Common myeloid progenitor, CD34-positive (primary cell): ENCODE measurements around the gene XBP1.

Experiments
- CTCF ChIA-PET: fragments of 350-600 bp; sonication (Branson Sonifier 250); formaldehyde crosslinking; loops from one replicate; lab custom pipeline; 2021; ENCODE audit warnings: antibody characterized with exemption; lab: Charles Lee
- POLR2A ChIA-PET: fragments of 350-600 bp; sonication (Branson Sonifier 250); formaldehyde crosslinking; loops from one replicate; lab custom pipeline; 2021; ENCODE audit warnings: antibody characterized with exemption; lab: Charles Lee
- DNase-seq, 3 donors: peaks; one replicate each; pipeline versions ENCODE4 v3.0.0 to v3.0.0-alpha.2; 2013
- H3K27ac ChIP-seq, 2 experiments: 1 replicate in 1 of 2; 2 replicates in 1 of 2; pipeline ENCODE4 v1.7.0; 2013; ENCODE audit warnings: inconsistent platforms in 2 of 2, low read length in 2 of 2, mild to moderate bottlenecking in 2 of 2, low read depth in 1 of 2, moderate library complexity in 1 of 2; ENCODE audit not compliant: severe bottlenecking in 2 of 2, insufficient read depth in 1 of 2, poor library complexity in 1 of 2
- H3K27me3 ChIP-seq, 5 experiments: replicated peaks in 2 of 5; 1 replicate in 3 of 5; 2 replicates in 2 of 5; pipeline versions ENCODE4 v1.6.1 to v1.7.0; 2013; ENCODE audit warnings: low read length in 4 of 5, mild to moderate bottlenecking in 2 of 5, moderate library complexity in 2 of 5, inconsistent platforms in 1 of 5; ENCODE audit not compliant: insufficient read depth in 5 of 5, control insufficient read depth in 4 of 5
- H3K36me3 ChIP-seq, 4 experiments: 1 replicate in 2 of 4; 2 replicates in 2 of 4; pipeline versions ENCODE4 v1.6.1 to v1.7.0; 2013; ENCODE audit warnings: low read length in 3 of 4, control low read depth in 1 of 4, mild to moderate bottlenecking in 1 of 4; ENCODE audit not compliant: control insufficient read depth in 4 of 4, insufficient read depth in 4 of 4
- H3K4me1 ChIP-seq, 4 experiments: 1 replicate in 3 of 4; 2 replicates in 1 of 4; pipeline versions ENCODE4 v1.6.1 to v1.7.1; 2013; ENCODE audit warnings: low read length in 3 of 4, mild to moderate bottlenecking in 3 of 4, control low read depth in 1 of 4, inconsistent platforms in 1 of 4, moderate library complexity in 1 of 4; ENCODE audit not compliant: control insufficient read depth in 4 of 4, insufficient read depth in 4 of 4; ENCODE audit errors: control extremely low read depth in 1 of 4
- H3K4me3 ChIP-seq, 7 experiments: 1 replicate in 4 of 7; 2 replicates in 3 of 7; pipeline versions ENCODE4 v1.5.1 to v1.7.0; 2013; ENCODE audit warnings: mild to moderate bottlenecking in 7 of 7, low read length in 6 of 7, moderate library complexity in 6 of 7, inconsistent platforms in 2 of 7, low read depth in 2 of 7, control low read depth in 1 of 7; ENCODE audit not compliant: insufficient read depth in 4 of 7, control insufficient read depth in 1 of 7; ENCODE audit errors: extremely low read depth in 1 of 7
- H3K9me3 ChIP-seq, 5 experiments: 1 replicate in 4 of 5; 2 replicates in 1 of 5; pipeline versions ENCODE4 v1.6.1 to v1.7.1; 2013; ENCODE audit warnings: low read length in 4 of 5, mild to moderate bottlenecking in 2 of 5, inconsistent platforms in 1 of 5, low read depth in 1 of 5, moderate library complexity in 1 of 5; ENCODE audit not compliant: control insufficient read depth in 4 of 5, insufficient read depth in 2 of 5; ENCODE audit errors: control extremely low read depth in 1 of 5
- WGBS: methylation state at CpG from one replicate; pipeline ENCODE4 v1.1.5; 2013; ENCODE audit not compliant: insufficient coverage; 5-methylcytosine and 5-hydroxymethylcytosine counted together

XBP1 gene

GRCh38 chr22:28793976-28794584 lies 6.3 kb downstream of the XBP1 start:
- Histone ChIP-seq H3K4me3 (peak overlapping the region in 1 of 7 experiments; percentile 23), H3K27me3 (no peaks in the 10 kb centered on the region), H3K4me1 (peaks cover 19 to 81% (median 59%) of the 10 kb centered on the region in 4 experiments), H3K9me3 (no peaks in the 10 kb centered on the region), H3K27ac (peak overlapping the region in 1 of 2 experiments; percentile 50), H3K36me3 (peaks cover 11 to 51% (median 41%) of the 10 kb centered on the region in 4 experiments)
- CTCF ChIA-PET, result interaction anchor here (1.0 to 17.2 kb wide), 7 partner anchors 8 to 35 kb away, joined by 3 to 174 read pairs (median 5); no protein-coding TSS in a partner anchor
- DNase-seq, result no peak
- POLR2A ChIA-PET, result interaction anchor here (0.7 to 1.7 kb wide), 5 partner anchors 9 to 105 kb away, joined by 3 to 4 read pairs (median 4); no protein-coding TSS in a partner anchor
- 20% methylated on average over 1 of the region's 4 CpGs for WGBS

- peak in 1 of 3 donors; percentile 28 for DNase-seq
- H3K27ac ChIP-seq, result peak overlapping the region in 1 of 2 experiments; percentile 29
- no peak overlapping the region for H3K4me3 ChIP-seq
- ChIA-PET POLR2A (interaction anchor here (0.6 kb wide), 1 partner anchor 33 kb away, joined by 3 read pairs; no protein-coding TSS in a partner anchor), CTCF (interaction anchor here (0.8 to 17.2 kb wide), 7 partner anchors 9 to 248 kb away, joined by 3 to 174 read pairs (median 4); no protein-coding TSS in a partner anchor)
- no peaks in the 10 kb centered on the region for H3K9me3 ChIP-seq
- no peaks in the 10 kb centered on the region for H3K27me3 ChIP-seq
- peaks cover 11 to 53% (median 42%) of the 10 kb centered on the region in 4 experiments for H3K36me3 ChIP-seq
- H3K4me1 ChIP-seq, result peaks cover 15 to 69% (median 55%) of the 10 kb centered on the region in 4 experiments
- WGBS, result 93% methylated on average over 5 of the region's 15 CpGs
These were observed 7.6 kb downstream of the XBP1 start for GRCh38 chr22:28792491-28793383.

GRCh38 chr22:28791841-28792490 lies 8.4 kb downstream of the XBP1 start:
- Histone ChIP-seq H3K9me3 (no peaks in the 10 kb centered on the region), H3K27ac (no peak overlapping the region), H3K4me3 (no peak overlapping the region), H3K4me1 (peaks cover 14 to 61% (median 50%) of the 10 kb centered on the region in 4 experiments), H3K27me3 (no peaks in the 10 kb centered on the region), H3K36me3 (peaks cover 11 to 54% (median 45%) of the 10 kb centered on the region in 4 experiments)
- WGBS, result 63% methylated on average over 2 of the region's 3 CpGs
- ChIA-PET POLR2A (interaction anchor here (0.6 kb wide), 1 partner anchor 32 kb away, joined by 3 read pairs; no protein-coding TSS in a partner anchor), CTCF (interaction anchor here (0.8 to 9.7 kb wide), 6 partner anchors 8 to 248 kb away, joined by 3 to 110 read pairs (median 4); no protein-coding TSS in a partner anchor)
- DNase-seq, result peak in 2 of 3 donors; percentile 68 to 82

- no peak for DNase-seq
- Histone ChIP-seq H3K27me3 (no peaks in the 10 kb centered on the region), H3K36me3 (peaks cover 6 to 54% (median 41%) of the 10 kb centered on the region in 4 experiments), H3K9me3 (no peaks in the 10 kb centered on the region), H3K27ac (no peak overlapping the region), H3K4me3 (no peak overlapping the region), H3K4me1 (peaks cover 7 to 53% (median 42%) of the 10 kb centered on the region in 4 experiments)
- WGBS, result 100% methylated on average over 1 of the region's 5 CpGs
- ChIA-PET POLR2A (no interaction called here), CTCF (interaction anchor here (0.8 to 9.7 kb wide), 6 partner anchors 9 to 67 kb away, joined by 3 to 110 read pairs (median 6); partner anchors contain the start of gene XBP1)
These were observed 9.2 kb downstream of the XBP1 start for GRCh38 chr22:28791124-28791523.

- ChIA-PET POLR2A (interaction anchor here (1.3 kb wide), 1 partner anchor 12 kb away, joined by 4 read pairs; the partner anchor contains the start of gene XBP1), CTCF (interaction anchor here (0.7 to 9.7 kb wide), 2 partner anchors 10 to 42 kb away, joined by 3 to 110 read pairs; no protein-coding TSS in a partner anchor)
- 71% methylated on average over 1 of the region's 3 CpGs for WGBS
- Histone ChIP-seq H3K4me1 (peaks cover 5 to 28% (median 21%) of the 10 kb centered on the region in 4 experiments), H3K27me3 (no peaks in the 10 kb centered on the region), H3K9me3 (no peaks in the 10 kb centered on the region), H3K36me3 (peaks cover 15 to 55% (median 36%) of the 10 kb centered on the region in 4 experiments), H3K4me3 (no peak overlapping the region), H3K27ac (no peak overlapping the region)
- DNase-seq, result no peak
These were observed 11.8 kb downstream of the XBP1 start for GRCh38 chr22:28788601-28789000.
